AG09309 (cell line): Measurements from ENCODE around the gene JPH3.

Experiments used
- DNase-seq: peaks from one replicate; pipeline ENCODE4 v3.0.0-alpha.2; 2010; ENCODE audit warnings: low read depth
- H3K4me3 ChIP-seq: 2 replicates; pipeline ENCODE4 v1.5.1; 2011; ENCODE audit warnings: mild to moderate bottlenecking, low read depth, low read length, moderate library complexity; ENCODE audit not compliant: control insufficient read depth
- TF ChIP-seq, protein P1 (sequence below): IDR thresholded peaks from 2 replicates; pipeline ENCODE4 v1.5.1; 2011; ENCODE audit warnings: mild to moderate bottlenecking, low read depth, low read length, inconsistent platforms; ENCODE audit not compliant: insufficient read depth, control insufficient read depth; ENCODE audit errors: missing control alignments

JPH3 gene

DNA sequence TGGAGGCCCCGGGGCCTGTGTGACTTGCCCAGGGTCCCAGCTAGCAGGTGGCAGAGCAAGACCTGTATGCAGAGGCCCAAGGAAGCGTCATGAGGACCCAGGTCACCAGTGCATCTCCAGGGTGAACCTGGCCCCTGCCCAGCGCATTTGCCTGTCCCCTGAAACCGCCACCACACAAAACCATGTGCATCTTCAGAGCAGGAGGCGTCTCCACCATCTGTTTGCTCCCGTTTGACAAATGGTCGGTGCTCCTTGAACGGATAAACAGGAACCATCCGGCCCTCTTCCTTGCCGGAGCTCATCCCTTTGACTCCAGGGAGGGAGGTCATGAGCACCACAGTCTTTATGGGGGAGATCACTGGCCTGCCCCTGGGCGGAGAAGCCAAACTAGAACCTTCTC, 62.5 kb downstream of the JPH3 start:
- H3K4me3 ChIP-seq: no peak overlapping the region
- TF ChIP-seq, protein P1, sequence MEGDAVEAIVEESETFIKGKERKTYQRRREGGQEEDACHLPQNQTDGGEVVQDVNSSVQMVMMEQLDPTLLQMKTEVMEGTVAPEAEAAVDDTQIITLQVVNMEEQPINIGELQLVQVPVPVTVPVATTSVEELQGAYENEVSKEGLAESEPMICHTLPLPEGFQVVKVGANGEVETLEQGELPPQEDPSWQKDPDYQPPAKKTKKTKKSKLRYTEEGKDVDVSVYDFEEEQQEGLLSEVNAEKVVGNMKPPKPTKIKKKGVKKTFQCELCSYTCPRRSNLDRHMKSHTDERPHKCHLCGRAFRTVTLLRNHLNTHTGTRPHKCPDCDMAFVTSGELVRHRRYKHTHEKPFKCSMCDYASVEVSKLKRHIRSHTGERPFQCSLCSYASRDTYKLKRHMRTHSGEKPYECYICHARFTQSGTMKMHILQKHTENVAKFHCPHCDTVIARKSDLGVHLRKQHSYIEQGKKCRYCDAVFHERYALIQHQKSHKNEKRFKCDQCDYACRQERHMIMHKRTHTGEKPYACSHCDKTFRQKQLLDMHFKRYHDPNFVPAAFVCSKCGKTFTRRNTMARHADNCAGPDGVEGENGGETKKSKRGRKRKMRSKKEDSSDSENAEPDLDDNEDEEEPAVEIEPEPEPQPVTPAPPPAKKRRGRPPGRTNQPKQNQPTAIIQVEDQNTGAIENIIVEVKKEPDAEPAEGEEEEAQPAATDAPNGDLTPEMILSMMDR: no peak
- DNase-seq: no peak

DNA sequence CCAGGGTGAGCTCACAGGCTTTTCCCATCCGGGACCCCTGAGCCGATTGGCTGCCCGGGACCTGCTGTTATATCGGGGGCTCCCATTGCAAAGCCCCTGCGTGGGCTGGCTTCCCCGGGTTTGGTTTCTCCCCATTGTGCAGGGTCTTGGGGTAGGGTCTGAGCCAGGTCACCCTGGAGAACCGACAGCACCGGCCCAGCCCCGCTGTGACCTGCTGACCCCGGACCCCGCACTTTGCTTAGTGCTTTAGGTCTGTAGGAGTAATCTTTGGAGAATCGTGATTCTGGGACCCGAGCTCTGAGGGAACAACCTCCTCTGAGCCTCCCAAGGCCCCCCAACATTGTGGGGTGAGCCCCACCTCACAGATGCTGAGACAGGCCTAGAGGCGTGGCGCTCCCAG, 62.9 kb downstream of the JPH3 start:
- TF ChIP-seq, protein P1: no peak
- H3K4me3 ChIP-seq: no peak overlapping the region
- no peak for DNase-seq

DNA sequence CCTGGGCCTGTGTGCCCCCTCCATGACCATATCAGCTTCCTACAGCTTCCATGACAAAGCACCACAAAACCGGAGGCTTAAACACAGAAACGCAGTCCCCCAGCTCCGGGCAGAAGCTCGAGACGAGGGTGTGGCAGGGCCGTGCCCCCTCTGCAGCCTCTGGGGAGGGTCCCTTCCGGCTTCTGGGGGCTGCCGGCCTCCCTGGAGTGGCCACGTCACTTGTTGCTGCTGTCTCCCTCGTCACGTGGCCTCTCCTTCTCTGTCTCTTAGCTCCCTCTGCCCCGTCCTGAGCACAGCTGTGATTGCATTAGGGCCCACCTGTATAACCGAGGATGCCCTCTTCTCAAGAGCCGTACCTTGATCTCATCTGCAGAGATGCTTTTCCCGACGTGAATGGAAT, 64.6 kb downstream of the JPH3 start:
- TF ChIP-seq, protein P1: no peak
- no peak overlapping the region for H3K4me3 ChIP-seq
- DNase-seq: no peak

DNA sequence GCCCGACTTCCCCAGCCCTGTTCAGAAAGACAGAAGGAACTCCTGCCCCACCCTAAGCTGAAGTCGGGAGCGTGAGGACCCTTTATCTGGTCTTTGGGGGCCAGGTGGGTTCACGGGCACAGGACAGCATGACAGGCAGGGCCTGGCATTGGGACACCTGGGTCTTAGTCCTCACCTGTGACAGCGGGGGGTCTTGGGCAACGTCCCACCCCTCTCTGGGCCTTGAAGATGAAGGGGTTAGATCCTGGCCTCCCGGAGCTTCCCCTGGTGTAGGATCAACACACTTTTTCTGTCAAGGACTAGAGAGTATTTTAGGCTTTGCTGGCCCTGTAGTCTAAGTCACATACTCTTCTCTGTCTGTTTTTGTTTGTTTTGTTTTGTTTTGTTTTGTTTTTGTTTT, 65.1 kb downstream of the JPH3 start:
- H3K4me3 ChIP-seq: no peak overlapping the region
- no peak for DNase-seq
- TF ChIP-seq, protein P1: no peak

DNA sequence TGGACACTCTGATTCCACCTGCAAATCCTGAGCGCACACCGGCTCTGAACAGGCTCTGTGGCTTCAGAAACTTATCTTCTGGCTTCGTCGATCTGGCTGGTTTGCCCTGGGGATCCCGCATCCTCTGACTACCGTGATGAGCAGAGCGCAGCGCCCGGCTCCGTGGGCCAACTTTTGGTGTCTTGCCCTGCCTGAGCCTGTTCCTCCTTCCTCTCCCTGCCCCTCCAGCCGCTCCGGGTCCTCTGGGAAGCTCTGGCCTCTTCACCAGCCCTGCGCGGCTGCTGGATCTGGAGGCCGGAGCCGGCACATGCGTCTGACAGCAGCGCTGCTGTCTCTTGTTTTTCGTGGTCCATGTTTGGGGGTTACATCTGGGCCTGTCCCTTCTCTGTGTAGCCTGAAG, 65.6 kb downstream of the JPH3 start:
- no peak overlapping the region for H3K4me3 ChIP-seq
- TF ChIP-seq, protein P1: no peak
- DNase-seq: no peak

DNA sequence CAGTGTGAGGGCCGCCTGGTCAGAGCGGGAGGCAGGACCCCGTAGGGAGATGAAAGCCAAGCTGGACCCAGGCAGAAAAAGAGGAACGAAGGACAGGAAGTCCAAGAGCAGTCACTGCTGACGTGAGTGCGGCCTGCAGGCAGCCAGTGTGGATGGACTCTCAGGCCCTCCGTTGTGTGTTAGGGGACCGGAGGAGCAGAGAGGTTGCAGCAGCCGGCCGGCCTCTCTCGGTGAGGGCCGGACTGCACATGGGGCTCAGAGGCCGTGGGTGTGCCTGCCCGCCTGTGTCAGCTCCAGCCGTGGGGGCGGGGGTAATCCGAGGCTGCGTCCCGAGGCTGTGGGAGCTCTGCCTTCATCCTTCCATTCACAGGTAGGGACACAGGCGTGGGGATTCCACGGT, 67.4 kb downstream of the JPH3 start:
- TF ChIP-seq, protein P1: no peak
- no peak for DNase-seq
- no peak overlapping the region for H3K4me3 ChIP-seq

DNA sequence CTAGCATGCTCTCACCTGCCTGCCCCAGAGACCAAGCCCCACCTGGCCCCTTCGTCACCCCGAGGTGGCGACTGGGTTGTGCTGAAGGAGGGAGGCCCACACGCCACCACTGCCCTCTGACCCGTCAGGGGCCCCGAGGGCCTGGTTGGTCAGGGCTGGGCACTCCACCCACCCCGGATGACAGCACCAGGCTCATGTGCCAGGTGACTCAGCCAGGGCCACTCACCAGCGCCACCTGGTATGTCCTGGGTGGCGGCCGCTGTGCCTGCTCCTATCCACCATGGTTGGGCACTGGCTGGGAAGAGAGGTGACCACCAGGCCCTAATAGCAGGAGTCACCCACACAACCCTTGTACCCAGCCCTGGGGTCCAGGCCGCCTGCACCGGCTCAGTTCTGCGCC, 68.9 kb downstream of the JPH3 start:
- no peak overlapping the region for H3K4me3 ChIP-seq
- DNase-seq: no peak
- TF ChIP-seq, protein P1: no peak
